ENCODE data around the gene ORC1.

- no peak for TF ChIP-seq CTCF (IDR thresholded peaks at IDR 0.05)
- TF ChIP-seq POLR2A (IDR thresholded peaks at IDR 0.05) = no peak
Measured at GRCh38 chr1:52341655-52342260, 62.5 kb downstream of the ORC1 start.

All from thyroid gland (tissue), 4 donors.